Progenitor cell of endocrine pancreas (in vitro differentiated cells): Measurements from ENCODE around the gene METTL25. TPM values are rescaled to one million over a fixed set of nuclear protein-coding genes. Genes with fewer than 3 reads are reported as not detected.

Experiments used
- DNase-seq: peaks from one replicate; pipeline ENCODE4 v3.0.0; 2021; ENCODE audit warnings: low spot score; ENCODE audit not compliant: unreplicated experiment
- H3K27ac Mint-ChIP-seq: 2 replicates; pipeline ENCODE4 v1.8.0; 2021; ENCODE audit warnings: mild to moderate bottlenecking, moderate library complexity, mixed read lengths
- H3K27me3 Mint-ChIP-seq: 2 replicates; pipeline ENCODE4 v1.8.0; 2021; ENCODE audit warnings: mixed read lengths
- H3K36me3 Mint-ChIP-seq: 2 replicates; pipeline ENCODE4 v1.8.0; 2022; ENCODE audit warnings: mixed read lengths; ENCODE audit not compliant: insufficient read depth
- H3K4me1 Mint-ChIP-seq: 2 replicates; pipeline ENCODE4 v1.8.0; 2021; ENCODE audit warnings: low read depth, mixed read lengths
- H3K4me3 Mint-ChIP-seq: 2 replicates; pipeline ENCODE4 v1.8.0; 2021; ENCODE audit warnings: low read depth, mild to moderate bottlenecking, moderate library complexity, mixed read lengths
- H3K9me3 Mint-ChIP-seq: 2 replicates; pipeline ENCODE4 v1.8.0; 2021; ENCODE audit warnings: low read depth, mixed read lengths
- total RNA-seq: library from RNA; stranded (reverse); gene quantifications from 2 replicates; pipeline ENCODE4 v1.2.1, GENCODE V29; 2021
- TF ChIP-seq, protein P1 (sequence below): fragments of 200-600 bp; sonication (generic); IDR thresholded peaks from one replicate; pipeline ENCODE4 v1.5.0; 2021; ENCODE audit warnings: antibody characterized with exemption, mild to moderate bottlenecking; ENCODE audit not compliant: unreplicated experiment

Gene METTL25
- total RNA-seq, 1 donor from 2014 or later, result 15.8 TPM

DNA sequence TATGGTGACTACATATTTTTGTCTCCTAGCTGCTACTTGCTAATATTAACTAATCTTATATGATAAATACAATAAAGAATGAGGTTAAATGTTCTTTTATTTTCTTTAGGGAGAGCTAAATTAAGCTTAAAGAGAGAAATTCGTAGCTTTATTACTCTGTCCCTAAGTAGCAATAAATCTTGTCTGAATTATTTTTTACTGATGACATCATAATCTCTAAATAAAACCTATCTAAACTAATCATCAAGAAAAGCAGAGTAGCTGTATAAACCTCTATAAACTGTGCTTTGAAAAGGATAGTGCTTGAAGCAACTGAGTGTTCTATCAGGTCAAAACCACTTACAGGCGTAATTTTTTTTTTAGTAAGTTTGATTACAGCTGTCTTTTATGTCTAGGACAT is 42.5 kb downstream of the METTL25 start:
- H3K9me3 Mint-ChIP-seq, result no peaks in the 10 kb centered on the region
- H3K27me3 Mint-ChIP-seq, result no peaks in the 10 kb centered on the region
- TF ChIP-seq, protein P1, sequence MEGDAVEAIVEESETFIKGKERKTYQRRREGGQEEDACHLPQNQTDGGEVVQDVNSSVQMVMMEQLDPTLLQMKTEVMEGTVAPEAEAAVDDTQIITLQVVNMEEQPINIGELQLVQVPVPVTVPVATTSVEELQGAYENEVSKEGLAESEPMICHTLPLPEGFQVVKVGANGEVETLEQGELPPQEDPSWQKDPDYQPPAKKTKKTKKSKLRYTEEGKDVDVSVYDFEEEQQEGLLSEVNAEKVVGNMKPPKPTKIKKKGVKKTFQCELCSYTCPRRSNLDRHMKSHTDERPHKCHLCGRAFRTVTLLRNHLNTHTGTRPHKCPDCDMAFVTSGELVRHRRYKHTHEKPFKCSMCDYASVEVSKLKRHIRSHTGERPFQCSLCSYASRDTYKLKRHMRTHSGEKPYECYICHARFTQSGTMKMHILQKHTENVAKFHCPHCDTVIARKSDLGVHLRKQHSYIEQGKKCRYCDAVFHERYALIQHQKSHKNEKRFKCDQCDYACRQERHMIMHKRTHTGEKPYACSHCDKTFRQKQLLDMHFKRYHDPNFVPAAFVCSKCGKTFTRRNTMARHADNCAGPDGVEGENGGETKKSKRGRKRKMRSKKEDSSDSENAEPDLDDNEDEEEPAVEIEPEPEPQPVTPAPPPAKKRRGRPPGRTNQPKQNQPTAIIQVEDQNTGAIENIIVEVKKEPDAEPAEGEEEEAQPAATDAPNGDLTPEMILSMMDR, result no peak

DNA sequence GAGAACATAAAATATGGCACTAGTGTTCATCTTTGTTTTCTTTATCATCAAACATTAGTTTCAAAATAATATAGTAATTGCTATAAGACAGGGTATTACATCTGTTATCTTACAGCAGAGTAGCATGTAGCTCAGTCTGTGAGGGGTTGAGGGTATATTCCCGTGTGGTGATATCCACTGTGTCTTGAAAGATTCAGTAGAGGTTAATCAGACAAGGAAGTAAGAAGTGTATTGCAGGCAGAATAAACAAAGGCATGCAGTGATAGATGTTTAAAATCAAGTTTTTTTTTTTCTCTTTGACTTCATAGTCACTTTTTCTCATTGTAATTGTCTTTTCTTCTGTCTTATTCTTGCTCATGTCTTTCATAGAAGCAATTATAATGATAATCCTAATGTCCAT is 48.3 kb downstream of the METTL25 start:
- DNase-seq, result no peak
- H3K4me1 Mint-ChIP-seq, result no peaks in the 10 kb centered on the region
- H3K27me3 Mint-ChIP-seq, result no peaks in the 10 kb centered on the region
- no peak overlapping the region for H3K27ac Mint-ChIP-seq
- no peak overlapping the region for H3K4me3 Mint-ChIP-seq
- H3K9me3 Mint-ChIP-seq, result no peaks in the 10 kb centered on the region
- TF ChIP-seq, protein P1, result no peak
- H3K36me3 Mint-ChIP-seq, result no peaks in the 10 kb centered on the region

More for the DNA sequence above, 42.5 kb downstream of the METTL25 start:
- Mint-ChIP-seq H3K36me3 (no peaks in the 10 kb centered on the region), H3K27ac (no peak overlapping the region), H3K4me1 (no peaks in the 10 kb centered on the region), H3K4me3 (no peak overlapping the region)
- no peak for DNase-seq

DNA sequence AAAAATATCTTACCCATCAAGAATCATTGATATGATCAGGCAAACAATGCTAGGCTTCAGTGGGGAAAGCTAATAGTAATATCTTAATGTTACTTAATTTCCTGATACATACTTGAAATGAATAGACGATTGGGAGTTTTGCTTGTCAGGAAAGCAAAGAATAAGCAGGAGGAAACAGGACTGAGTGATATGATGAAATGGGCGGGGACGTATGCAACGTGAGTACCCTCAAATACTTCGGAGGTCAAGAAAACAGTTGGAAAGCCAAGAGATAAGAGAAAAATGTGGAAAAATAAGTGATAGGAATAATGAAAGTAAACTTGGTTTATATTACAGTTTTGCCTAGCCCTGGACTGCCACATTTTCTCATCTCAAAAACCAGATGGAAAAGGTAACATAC is 49.2 kb downstream of the METTL25 start:
- no peaks in the 10 kb centered on the region for H3K36me3 Mint-ChIP-seq
- no peak overlapping the region for H3K4me3 Mint-ChIP-seq
- TF ChIP-seq, protein P1, result no peak
- DNase-seq, result no peak
- no peak overlapping the region for H3K27ac Mint-ChIP-seq
- no peaks in the 10 kb centered on the region for H3K4me1 Mint-ChIP-seq
- H3K27me3 Mint-ChIP-seq, result no peaks in the 10 kb centered on the region
- no peaks in the 10 kb centered on the region for H3K9me3 Mint-ChIP-seq

DNA sequence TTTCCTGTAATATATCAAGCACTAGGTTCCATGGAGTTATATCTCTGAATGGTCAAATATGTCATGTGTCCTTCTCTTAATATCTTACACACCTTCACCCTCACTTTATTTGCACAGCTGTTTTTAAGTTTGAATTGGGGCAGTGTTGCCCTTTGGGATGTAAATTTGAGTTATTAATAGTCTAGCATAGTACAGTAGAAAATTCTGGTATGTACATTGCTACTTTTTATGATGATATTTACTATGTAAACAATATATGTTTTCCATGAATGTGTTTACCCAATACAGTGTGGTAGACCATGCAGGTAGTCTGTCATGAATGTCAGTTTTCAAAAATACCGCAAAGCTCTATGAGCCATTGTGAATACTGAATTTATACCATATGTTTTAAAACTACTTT is 50.5 kb downstream of the METTL25 start:
- Mint-ChIP-seq H3K27ac (no peak overlapping the region), H3K9me3 (no peaks in the 10 kb centered on the region), H3K4me1 (no peaks in the 10 kb centered on the region), H3K27me3 (no peaks in the 10 kb centered on the region), H3K4me3 (no peak overlapping the region), H3K36me3 (no peaks in the 10 kb centered on the region)
- no peak for DNase-seq
- TF ChIP-seq, protein P1, result no peak

DNA sequence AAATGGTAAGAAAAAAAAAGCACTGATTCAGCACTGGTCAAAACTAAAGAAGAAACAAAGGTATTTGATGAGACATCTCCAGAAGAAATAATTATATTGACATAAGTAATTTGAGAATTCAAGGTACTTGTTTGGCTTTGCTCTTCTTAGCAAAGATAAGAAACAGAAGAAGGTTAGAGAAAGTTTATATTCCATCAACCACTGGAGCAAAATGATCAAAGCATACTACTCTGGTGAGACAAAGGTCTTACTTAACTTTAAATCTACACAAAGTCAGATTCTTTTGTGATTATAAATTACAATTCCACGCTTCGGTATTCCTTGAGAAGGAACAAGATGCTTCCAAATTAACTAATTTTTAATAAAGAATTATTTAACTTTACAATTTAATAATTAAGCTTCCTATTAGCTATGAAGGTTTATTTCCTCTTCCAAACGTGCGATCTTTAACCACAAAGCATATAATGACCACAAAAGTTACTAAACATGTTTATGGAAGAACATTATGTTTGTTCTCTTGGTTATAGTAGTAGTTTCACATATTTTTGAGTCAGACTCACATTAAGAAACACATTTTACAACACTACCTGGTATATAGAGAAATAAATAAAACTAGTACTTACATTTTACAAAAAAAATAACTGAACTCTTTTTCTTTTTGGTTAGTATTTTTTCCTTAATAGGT is 53.4 kb downstream of the METTL25 start:
- Mint-ChIP-seq H3K36me3 (no peaks in the 10 kb centered on the region), H3K9me3 (no peaks in the 10 kb centered on the region), H3K4me1 (no peaks in the 10 kb centered on the region), H3K4me3 (no peak overlapping the region), H3K27ac (no peak overlapping the region), H3K27me3 (no peaks in the 10 kb centered on the region)
- DNase-seq, result no peak
- TF ChIP-seq, protein P1, result no peak
